IMR-90 (cell line): ENCODE data around the gene GCGR. TPM values are rescaled to one million over a fixed set of nuclear protein-coding genes. Genes with fewer than 3 reads are reported as not detected.

Source experiments
- ATAC-seq: fragments of 200-7000 bp; cut with Tn5 transposase; 2 replicates; pipeline ENCODE4 v1.9.1; 2020; ENCODE audit warnings: low read depth, mild to moderate bottlenecking, moderate library complexity
- BruUV-seq: library from RNA; stranded (reverse); fragments of 400-500 nt; replicated peaks from 2 replicates; lab custom pipeline; 2021; lab: Mats Ljungman, UMichigan
- CTCF ChIA-PET: fragments of 300-600 bp; formaldehyde crosslinking; extraction: SDS; loops from one replicate; lab custom pipeline; 2021; ENCODE audit warnings: antibody characterized with exemption; lab: Yijun Ruan, JAX
- POLR2A ChIA-PET: fragments of 300-600 bp; sonication (Branson Sonifier 250); formaldehyde crosslinking; loops from one replicate; lab custom pipeline; 2022; ENCODE audit warnings: antibody characterized with exemption; ENCODE audit not compliant: unreplicated experiment; lab: Charles Lee
- DNase-seq: peaks from one replicate; pipeline ENCODE4 v3.0.0; 2013
- H2AFZ ChIP-seq: replicated peaks from 2 replicates; pipeline ENCODE3; 2013; ENCODE audit warnings: low read length, mild to moderate bottlenecking; ENCODE audit not compliant: poor library complexity
- H2AK5ac ChIP-seq: 2 replicates; pipeline ENCODE4 v1.6.1; 2013; ENCODE audit warnings: low read depth, low read length, inconsistent platforms
- H2AK9ac ChIP-seq: replicated peaks from 2 replicates; pipeline ENCODE3; 2013; ENCODE audit warnings: mild to moderate bottlenecking, low read depth, low read length, moderate library complexity; ENCODE audit not compliant: poor library complexity
- H2BK120ac ChIP-seq: 2 replicates; pipeline ENCODE4 v1.6.1; 2013; ENCODE audit warnings: low read depth, low read length, inconsistent platforms
- H2BK15ac ChIP-seq: 3 replicates; pipeline ENCODE4 v1.6.1; 2013; ENCODE audit warnings: low read depth, low read length, inconsistent platforms
- H2BK20ac ChIP-seq: 2 replicates; pipeline ENCODE4 v1.6.1; 2013; ENCODE audit warnings: low read depth, mild to moderate bottlenecking, inconsistent platforms, low read length, moderate library complexity
- H2BK5ac ChIP-seq: 2 replicates; pipeline ENCODE4 v1.6.1; 2013; ENCODE audit warnings: mild to moderate bottlenecking, low read depth, low read length, inconsistent platforms; ENCODE audit not compliant: poor library complexity, severe bottlenecking
- H3K14ac ChIP-seq: replicated peaks from 2 replicates; pipeline ENCODE4 v1.6.1; 2013; ENCODE audit warnings: low read depth, low read length, inconsistent platforms
- H3K18ac ChIP-seq: 2 replicates; pipeline ENCODE4 v1.6.1; 2013; ENCODE audit warnings: low read depth, low read length, control low read depth
- H3K23ac ChIP-seq: 2 replicates; pipeline ENCODE4 v1.6.1; 2013; ENCODE audit warnings: low read depth, low read length, inconsistent platforms
- H3K27ac ChIP-seq: 2 replicates; pipeline ENCODE4 v1.5.1; 2013; ENCODE audit warnings: mild to moderate bottlenecking, control low read depth, low read length; ENCODE audit not compliant: insufficient read depth
- H3K27me3 ChIP-seq: 2 replicates; pipeline ENCODE4 v1.6.1; 2013; ENCODE audit warnings: low read length; ENCODE audit not compliant: control insufficient read depth, insufficient read depth
- H3K36me3 ChIP-seq: 2 replicates; pipeline ENCODE4 v1.6.1; 2013; ENCODE audit warnings: low read length, mixed read lengths; ENCODE audit not compliant: control insufficient read depth, insufficient read depth
- H3K4ac ChIP-seq: 2 replicates; pipeline ENCODE4 v1.6.1; 2013; ENCODE audit warnings: low read depth, low read length, inconsistent platforms
- H3K4me1 ChIP-seq: 2 replicates; pipeline ENCODE4 v1.6.1; 2013; ENCODE audit warnings: low read length, mixed read lengths; ENCODE audit not compliant: control insufficient read depth, insufficient read depth
- H3K4me2 ChIP-seq: 2 replicates; pipeline ENCODE4 v1.6.1; 2013; ENCODE audit warnings: low read depth, mild to moderate bottlenecking, control low read depth, low read length, moderate library complexity
- H3K4me3 ChIP-seq: 2 replicates; pipeline ENCODE4 v1.5.1; 2013; ENCODE audit warnings: low read depth, mild to moderate bottlenecking, control low read depth, low read length, moderate library complexity; ENCODE audit not compliant: insufficient read depth
- H3K56ac ChIP-seq: 2 replicates; pipeline ENCODE4 v1.6.1; 2013; ENCODE audit warnings: low read length, inconsistent platforms; ENCODE audit not compliant: insufficient read depth; ENCODE audit errors: extremely low read depth
- H3K79me1 ChIP-seq, 2 experiments: 2 replicates each; pipeline ENCODE4 v1.6.1; 2013; ENCODE audit warnings: low read length in 2 of 2, inconsistent platforms in 1 of 2, low read depth in 1 of 2
- H3K9ac ChIP-seq: 2 replicates; pipeline ENCODE4 v1.6.1; 2013; ENCODE audit warnings: low read depth, low read length, control low read depth
- H3K9me1 ChIP-seq: 2 replicates; pipeline ENCODE4 v1.6.1; 2013; ENCODE audit warnings: low read length, inconsistent platforms; ENCODE audit not compliant: insufficient read depth
- H3K9me3 ChIP-seq: 2 replicates; pipeline ENCODE4 v1.6.1; 2013; ENCODE audit warnings: low read length; ENCODE audit not compliant: control insufficient read depth, insufficient read depth
- H4K20me1 ChIP-seq: 2 replicates; pipeline ENCODE4 v1.6.1; 2013; ENCODE audit warnings: low read length, inconsistent platforms; ENCODE audit not compliant: insufficient read depth
- H4K5ac ChIP-seq: 2 replicates; pipeline ENCODE4 v1.6.1; 2013; ENCODE audit warnings: mild to moderate bottlenecking, low read depth, low read length, control low read depth
- H4K8ac ChIP-seq, 2 experiments: 2 replicates each; pipeline ENCODE4 v1.6.1; 2013; ENCODE audit warnings: low read depth in 2 of 2, low read length in 2 of 2, control low read depth in 1 of 2, inconsistent platforms in 1 of 2
- H4K91ac ChIP-seq: 2 replicates; pipeline ENCODE4 v1.6.1; 2013; ENCODE audit warnings: low read depth, low read length, inconsistent platforms; ENCODE audit not compliant: insufficient read depth
- BHLHE40 ChIP-seq: fragments of 150-350 bp; IDR thresholded peaks from 2 replicates; pipeline ENCODE4 v1.6.1; 2016; ENCODE audit warnings: mild to moderate bottlenecking, low read depth, low read length
- CHD1 ChIP-seq: IDR thresholded peaks from 2 replicates; pipeline ENCODE4 v1.6.1; 2012; ENCODE audit warnings: low read depth, low read length, improper control_type of control experiment
- CTCF ChIP-seq: conservative IDR thresholded peaks from 2 replicates; pipeline ENCODE4 v1.5.1; 2012; ENCODE audit warnings: mild to moderate bottlenecking, low read depth, low read length, improper control_type of control experiment
- ELK1 ChIP-seq: fragments of 150-350 bp; IDR thresholded peaks from 2 replicates; pipeline ENCODE4 v1.6.1; 2016; ENCODE audit warnings: low read depth, mild to moderate bottlenecking, low read length, moderate library complexity, borderline replicate concordance
- FOS ChIP-seq: fragments of 150-350 bp; IDR thresholded peaks from 2 replicates; pipeline ENCODE4 v1.6.1; 2016; ENCODE audit warnings: low read depth, low read length
- MAZ ChIP-seq: IDR thresholded peaks from 2 replicates; pipeline ENCODE4 v1.6.1; 2012; ENCODE audit warnings: low read depth, mild to moderate bottlenecking, low read length, improper control_type of control experiment, moderate library complexity, borderline replicate concordance
- MXI1 ChIP-seq: IDR thresholded peaks from 2 replicates; pipeline ENCODE4 v1.6.1; 2012; ENCODE audit warnings: low read depth, mild to moderate bottlenecking, low read length, moderate library complexity, borderline replicate concordance
- NFE2L2 ChIP-seq: fragments of 150-350 bp; IDR thresholded peaks from 2 replicates; pipeline ENCODE4 v1.6.1; 2016; ENCODE audit warnings: low read depth, mild to moderate bottlenecking, low read length
- POLR2A ChIP-seq: IDR thresholded peaks from 2 replicates; pipeline ENCODE4 v1.6.1; 2012; ENCODE audit warnings: mild to moderate bottlenecking, low read depth, low read length
- RAD21 ChIP-seq: IDR thresholded peaks from 2 replicates; pipeline ENCODE4 v1.6.1; 2012; ENCODE audit warnings: low read length, improper control_type of control experiment
- RFX5 ChIP-seq: IDR thresholded peaks from 2 replicates; pipeline ENCODE4 v1.8.0; 2012; ENCODE audit warnings: low read depth, mild to moderate bottlenecking, low read length, moderate library complexity
- WGBS, 2 experiments: methylation state at CpG; one replicate each; pipeline versions ENCODE4 v1.1.5 to v1.1.7; 2013; ENCODE audit warnings: missing lambda C conversion rate in 2 of 2; ENCODE audit not compliant: insufficient read length in 1 of 2; ENCODE audit errors: extremely low coverage in 2 of 2; 5-methylcytosine and 5-hydroxymethylcytosine counted together
- dilution Hi-C: fragments of 300-500 bp; cut with HindIII; formaldehyde crosslinking; loops from one replicate; pipeline ENCODE4 v1.14.3; 2018; ENCODE audit warnings: low sequenced_read_pairs; ENCODE audit not compliant: unreplicated experiment
- in situ Hi-C: fragments of 300-500 bp; cut with MboI; formaldehyde crosslinking; loops from 3 replicates; pipeline ENCODE4 v1.14.3; 2019; ENCODE audit warnings: low sequenced_read_pairs, inconsistent platforms, mixed read lengths
- intact Hi-C: fragments of 100-400 bp; cut with micrococcal nuclease; formaldehyde crosslinking; loops from 2 replicates; pipeline ENCODE4 v1.10.0; 2022
- polyA plus RNA-seq, 3 experiments: library from polyadenylated mRNA; depleted of rRNA; stranded (reverse); fragments of >200 nt; gene quantifications; 2 replicates each; pipeline ENCODE4 v1.2.3, GENCODE V29; 2012; ENCODE audit warnings: low replicate concordance in 1 of 3
- total RNA-seq: library from RNA; depleted of rRNA; stranded (reverse); fragments of >200 nt; gene quantifications from 2 replicates; pipeline ENCODE4 v1.2.3, GENCODE V29; 2012

The GCGR gene
- total and polyA plus RNA-seq, 2 of the 4 experiments (the other 2 are of a cell fraction) = not detected

- TF ChIP-seq MXI1 = no peak
Observed at GRCh38 chr17:81822996-81823819, 19.3 kb downstream of the GCGR start (continued).

GRCh38 chr17:81823820-81824550 is 20.0 kb downstream of the GCGR start:
- dilution Hi-C loops (no loop called here), in situ Hi-C loops (no loop called here), intact Hi-C loops (no loop called here)
- BruUV-seq = no TSS peak
- Histone ChIP-seq H2AK5ac (no peak overlapping the region), H2BK120ac (no peak overlapping the region), H3K79me1 (peaks cover 10 to 35% of the 10 kb centered on the region in 2 experiments; a peak in 3 of 4 replicates), H2AFZ (no peak overlapping the region), H4K91ac (no peak overlapping the region), H3K27me3 (no peaks in the 10 kb centered on the region), H3K9me1 (peaks cover 6% of the 10 kb centered on the region), H4K20me1 (peaks cover 40% of the 10 kb centered on the region), H3K4me1 (no peaks in the 10 kb centered on the region), H2AK9ac (no peak overlapping the region), H4K8ac (no peak overlapping the region), H3K4me2 (no peak overlapping the region), H2BK20ac (no peak overlapping the region), H3K27ac (no peak overlapping the region), H3K56ac (no peak overlapping the region), H3K23ac (no peak overlapping the region), H3K14ac (no peak overlapping the region), H3K4ac (no peak overlapping the region), H4K5ac (no peak overlapping the region), H3K36me3 (peaks cover 14% of the 10 kb centered on the region), H3K4me3 (no peak overlapping the region), H2BK15ac (no peak overlapping the region), H3K9me3 (no peaks in the 10 kb centered on the region), H3K9ac (no peak overlapping the region), H3K18ac (no peak overlapping the region), H2BK5ac (no peak overlapping the region)
- ATAC-seq (no peak), DNase-seq (no peak)
- ChIA-PET POLR2A (interaction anchor here (0.5 kb wide), 1 partner anchor 69 kb away, joined by 3 read pairs; no protein-coding TSS in a partner anchor), CTCF (no interaction called here)
- WGBS, 2 experiments = 89% methylated on average over 21 of the region's 33 CpGs; no CpG with 5 or more reads in 1 of the 2 experiments
- TF ChIP-seq FOS (no peak), CHD1 (no peak), BHLHE40 (no peak), RAD21 (no peak), POLR2A (no peak), CTCF (no peak), MAZ (no peak), ELK1 (no peak), RFX5 (no peak), NFE2L2 (no peak)
